HTERT RPE-1 (cell line): ENCODE data around the gene EPHB6.

Experiments
- in situ Hi-C: fragments of 300-500 bp; cut with MboI; formaldehyde crosslinking; loops from 4 replicates; pipeline ENCODE4 v1.14.3; 2020; ENCODE audit warnings: low sequenced_read_pairs

EPHB6 gene

DNA sequence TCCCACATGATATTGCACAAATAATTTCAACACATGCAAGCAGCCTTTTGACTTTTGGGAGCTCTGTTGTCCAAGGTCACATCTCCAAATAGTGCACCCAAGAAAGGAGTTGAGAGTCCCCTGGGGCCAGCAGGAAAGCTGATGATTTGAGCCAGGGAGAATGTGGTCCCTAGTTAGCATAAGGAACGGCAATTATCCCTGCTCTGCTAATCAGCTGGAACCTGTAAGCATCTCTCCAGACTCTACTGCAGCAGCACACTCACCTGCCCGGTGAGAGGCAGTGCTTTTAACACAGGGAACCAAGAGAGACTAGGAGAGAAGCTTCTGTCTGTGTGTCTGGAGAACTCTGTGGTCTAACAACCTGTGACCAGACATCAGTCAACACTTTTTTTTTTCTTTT, 61.6 kb downstream of the EPHB6 start:
- in situ Hi-C loops, result no loop called here

DNA sequence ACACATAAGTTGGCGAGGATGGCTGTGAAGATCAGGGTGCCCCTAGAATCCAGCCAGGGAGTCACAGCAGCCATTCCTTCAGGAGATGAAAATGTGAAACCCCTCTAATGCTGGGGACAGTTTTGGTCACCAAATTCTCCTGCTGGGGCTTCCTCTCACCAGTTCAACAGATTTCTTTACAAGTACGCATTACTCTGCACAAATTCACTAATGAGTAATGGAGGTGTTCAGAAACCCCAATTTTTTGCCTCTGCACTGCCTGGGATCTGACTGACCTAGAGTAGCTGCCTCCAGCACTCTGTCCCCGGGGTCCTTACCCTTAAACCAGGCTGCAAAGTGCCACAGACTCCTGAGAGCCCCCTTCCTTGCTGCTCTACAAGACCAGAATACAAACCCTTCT, 62.6 kb downstream of the EPHB6 start:
- in situ Hi-C loops, result no loop called here

- in situ Hi-C loops, result no loop called here
Observed at GRCh38 chr7:142918901-142919300, 64.0 kb downstream of the EPHB6 start.

- in situ Hi-C loops, result no loop called here
Observed at GRCh38 chr7:142919656-142920055, 64.8 kb downstream of the EPHB6 start.
